Hepatocyte (in vitro differentiated cells): Measurements from ENCODE around the gene KCNE4. TPM values are rescaled to one million over a fixed set of nuclear protein-coding genes. Genes with fewer than 3 reads are reported as not detected.

ENCODE experiments used
- DNase-seq: peaks from one replicate; pipeline ENCODE4 v3.0.0-alpha.2; 2016; ENCODE audit warnings: low spot score
- H2AFZ ChIP-seq: fragments of 200-600 bp; sonication (generic); 2 replicates; pipeline ENCODE4 v1.6.0; 2016; ENCODE audit warnings: antibody characterized with exemption, mild to moderate bottlenecking
- H3K27ac ChIP-seq: fragments of 200-600 bp; sonication (generic); 2 replicates; pipeline ENCODE4 v1.5.1; 2016; ENCODE audit warnings: mild to moderate bottlenecking
- H3K27me3 ChIP-seq: fragments of 200-600 bp; sonication (generic); 2 replicates; pipeline ENCODE4 v1.6.1; 2016
- H3K36me3 ChIP-seq: fragments of 200-600 bp; sonication (generic); replicated peaks from 2 replicates; pipeline ENCODE4 v1.5.1; 2016; ENCODE audit warnings: low read depth; ENCODE audit not compliant: insufficient read depth
- H3K4me1 ChIP-seq: fragments of 200-600 bp; sonication (generic); 2 replicates; pipeline ENCODE4 v1.5.1; 2016; ENCODE audit warnings: mild to moderate bottlenecking, moderate library complexity; ENCODE audit not compliant: insufficient read depth
- H3K4me2 ChIP-seq: fragments of 200-600 bp; sonication (generic); 2 replicates; pipeline ENCODE4 v1.6.0; 2016
- H3K4me3 ChIP-seq: fragments of 200-600 bp; sonication (generic); 2 replicates; pipeline ENCODE4 v1.5.1; 2016; ENCODE audit warnings: mild to moderate bottlenecking
- H3K79me2 ChIP-seq: fragments of 200-600 bp; sonication (generic); 2 replicates; pipeline ENCODE4 v1.6.0; 2017; ENCODE audit warnings: mild to moderate bottlenecking
- H3K9me2 ChIP-seq: fragments of 200-600 bp; sonication (generic); replicated peaks from 2 replicates; pipeline ENCODE4 v1.6.0; 2017; ENCODE audit warnings: mild to moderate bottlenecking; ENCODE audit not compliant: insufficient read depth
- H3K9me3 ChIP-seq: fragments of 200-600 bp; sonication (generic); 2 replicates; pipeline ENCODE4 v1.5.1; 2016; ENCODE audit warnings: low read depth, mild to moderate bottlenecking
- H4K20me1 ChIP-seq: fragments of 200-600 bp; sonication (generic); 2 replicates; pipeline ENCODE4 v1.6.0; 2016; ENCODE audit warnings: mild to moderate bottlenecking; ENCODE audit not compliant: insufficient read depth, poor library complexity, severe bottlenecking
- CTCF ChIP-seq: fragments of 200-600 bp; sonication (generic); IDR thresholded peaks from 2 replicates; pipeline ENCODE4 v1.5.1; 2016; ENCODE audit warnings: antibody characterized with exemption, mild to moderate bottlenecking; ENCODE audit not compliant: poor library complexity
- EZH2 ChIP-seq: fragments of 200-600 bp; sonication (generic); IDR thresholded peaks from 2 replicates; pipeline ENCODE4 v1.6.1; 2016; ENCODE audit warnings: antibody characterized with exemption, mild to moderate bottlenecking, borderline replicate concordance
- EZH2phosphoT487 ChIP-seq: fragments of 200-600 bp; sonication (generic); IDR thresholded peaks from one replicate; pipeline ENCODE4 v1.6.1; 2018; ENCODE audit warnings: antibody characterized with exemption, mild to moderate bottlenecking, low read depth, moderate library complexity; ENCODE audit not compliant: unreplicated experiment, severe bottlenecking
- WGBS: methylation state at CpG from one replicate; pipeline ENCODE4 v1.1.6; 2016; ENCODE audit warnings: low lambda C conversion rate; ENCODE audit errors: missing lambda C conversion rate; 5-methylcytosine and 5-hydroxymethylcytosine counted together
- polyA plus RNA-seq: library from polyadenylated mRNA; unstranded; fragments of >200 nt; fragmentation: Nextera tagmentation; extraction: Ambion mirVana; gene quantifications from 2 replicates; pipeline ENCODE4 v1.2.1, GENCODE V29; 2016
- total RNA-seq: library from RNA; depleted of rRNA; stranded (reverse); fragments of >200 nt; gene quantifications from 2 replicates; pipeline ENCODE4 v1.2.3, GENCODE V29; 2014

Gene KCNE4
- total and polyA plus RNA-seq, 2 experiments from 2014 or later, result 51.4 to 54.6 TPM

- no peak overlapping the region for H3K4me2 ChIP-seq
- H3K79me2 ChIP-seq, result no peaks in the 10 kb centered on the region
- WGBS, result 68% methylated on average over 2 of the region's 2 CpGs
These were observed 14.6 kb upstream of the KCNE4 start for GRCh38 chr2:223037445-223037800.

GRCh38 chr2:223039618-223040017 is 12.4 kb upstream of the KCNE4 start:
- WGBS, result 50% methylated on average over 1 of the region's 1 CpG

More at GRCh38 chr2:223037445-223037800, 14.6 kb upstream of the KCNE4 start:
- peaks cover under 1% of the 10 kb centered on the region for H3K9me3 ChIP-seq
- TF ChIP-seq EZH2 (no peak), CTCF (no peak), EZH2phosphoT487 (no peak)
- H3K27me3 ChIP-seq, result no peaks in the 10 kb centered on the region
- H3K27ac ChIP-seq, result no peak overlapping the region
- H2AFZ ChIP-seq, result no peak overlapping the region
- H3K36me3 ChIP-seq, result no peaks in the 10 kb centered on the region
- H3K4me3 ChIP-seq, result no peak overlapping the region
- DNase-seq, result no peak
- no peaks in the 10 kb centered on the region for H3K9me2 ChIP-seq
- no peaks in the 10 kb centered on the region for H4K20me1 ChIP-seq
- peaks cover 22% of the 10 kb centered on the region for H3K4me1 ChIP-seq

GRCh38 chr2:223040527-223040926 is 11.5 kb upstream of the KCNE4 start:
- Histone ChIP-seq H3K4me1 (peaks cover 22% of the 10 kb centered on the region), H3K36me3 (no peaks in the 10 kb centered on the region), H3K9me3 (no peaks in the 10 kb centered on the region), H3K27ac (peak overlapping the region; percentile 67), H3K27me3 (no peaks in the 10 kb centered on the region), H3K4me3 (no peak overlapping the region), H2AFZ (no peak overlapping the region), H4K20me1 (no peaks in the 10 kb centered on the region), H3K4me2 (no peak overlapping the region), H3K79me2 (no peaks in the 10 kb centered on the region), H3K9me2 (no peaks in the 10 kb centered on the region)
- 89% methylated on average over 3 of the region's 3 CpGs for WGBS
- no peak for DNase-seq
- no peak for TF ChIP-seq EZH2
- no peak for TF ChIP-seq EZH2phosphoT487
- no peak for TF ChIP-seq CTCF

More at GRCh38 chr2:223039618-223040017, 12.4 kb upstream of the KCNE4 start:
- peaks cover 22% of the 10 kb centered on the region for H3K4me1 ChIP-seq
- H4K20me1 ChIP-seq, result no peaks in the 10 kb centered on the region
- H3K4me2 ChIP-seq, result no peak overlapping the region
- no peak overlapping the region for H3K4me3 ChIP-seq
- H2AFZ ChIP-seq, result no peak overlapping the region
- no peaks in the 10 kb centered on the region for H3K9me2 ChIP-seq
- no peaks in the 10 kb centered on the region for H3K79me2 ChIP-seq
- DNase-seq, result no peak
- H3K36me3 ChIP-seq, result no peaks in the 10 kb centered on the region
- TF ChIP-seq EZH2 (no peak), CTCF (no peak), EZH2phosphoT487 (no peak)
- no peaks in the 10 kb centered on the region for H3K27me3 ChIP-seq
- no peaks in the 10 kb centered on the region for H3K9me3 ChIP-seq
- H3K27ac ChIP-seq, result no peak overlapping the region

GRCh38 chr2:223041527-223042109 is 10.4 kb upstream of the KCNE4 start:
- 3% methylated on average over 3 of the region's 4 CpGs for WGBS
- DNase-seq, result peak; percentile 91

More at GRCh38 chr2:223041527-223042109, 10.4 kb upstream of the KCNE4 start:
- H3K4me1 ChIP-seq, result peaks cover 16% of the 10 kb centered on the region
- no peaks in the 10 kb centered on the region for H3K27me3 ChIP-seq
- H3K27ac ChIP-seq, result peak overlapping the region; percentile 67
- TF ChIP-seq EZH2, result no peak
- no peak for TF ChIP-seq CTCF
- TF ChIP-seq EZH2phosphoT487, result no peak
- no peak overlapping the region for H3K4me3 ChIP-seq
- no peak overlapping the region for H2AFZ ChIP-seq
- H3K4me2 ChIP-seq, result peak overlapping the region; percentile 20
- no peaks in the 10 kb centered on the region for H3K79me2 ChIP-seq
- H3K9me2 ChIP-seq, result no peaks in the 10 kb centered on the region
- H3K36me3 ChIP-seq, result no peaks in the 10 kb centered on the region
- H4K20me1 ChIP-seq, result no peaks in the 10 kb centered on the region
- no peaks in the 10 kb centered on the region for H3K9me3 ChIP-seq
